ENCODE data around the gene C3orf18. TPM values are rescaled to one million over a fixed set of nuclear protein-coding genes. Genes with fewer than 3 reads are reported as not detected.

C3orf18 gene
- polyA plus RNA-seq, 1 donor (not counting 4 experiments of a cell fraction or from before 2014, with no cell fraction given): 1.4 TPM

DNA sequence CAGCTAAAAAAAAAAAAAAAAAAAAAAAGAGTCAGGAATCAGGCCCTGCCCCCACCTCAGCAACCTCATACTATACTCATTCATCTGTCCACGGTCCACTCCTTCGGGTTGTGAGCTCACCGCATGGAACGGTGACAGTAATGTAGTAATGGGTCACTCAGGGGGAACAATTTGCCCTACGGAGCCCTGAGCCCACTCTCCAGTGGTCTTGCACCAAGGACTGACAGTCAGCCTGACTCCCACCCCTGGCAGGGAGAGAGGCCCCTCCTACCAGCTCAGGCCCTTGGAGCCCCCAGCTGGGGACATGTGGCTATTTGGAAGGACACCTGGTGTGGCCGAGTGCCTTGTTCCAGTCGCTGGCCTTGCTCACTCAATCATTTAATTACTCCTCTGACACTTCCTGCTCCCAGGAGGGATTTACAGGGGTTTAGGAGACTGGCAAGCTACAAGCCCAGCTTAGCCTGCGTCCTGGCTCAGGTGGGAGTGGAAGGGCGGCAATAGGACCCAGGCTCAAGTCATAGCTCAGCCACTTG, 44.2 kb downstream of the C3orf18 start:
- Histone ChIP-seq H3K9me1 (ENCODE audit: control insufficient read depth, extremely low read depth, insufficient read depth, low read length) (no peaks in the 10 kb centered on the region), H3K27ac (ENCODE audit: control insufficient read depth, insufficient read depth, low read length) (no peak overlapping the region), H3K9ac (ENCODE audit: control insufficient read depth, extremely low read depth, insufficient read depth, low read length) (no peak overlapping the region), H3K4me3 (ENCODE audit: control insufficient read depth in 2 of 3, extremely low read depth in 1 of 3, insufficient read depth in 2 of 3, low read depth in 1 of 3, low read length in 3 of 3) (no peak overlapping the region), H2AFZ (ENCODE audit: control insufficient read depth, low read length) (no peak overlapping the region), H3K4me1 (ENCODE audit: control insufficient read depth, extremely low read depth, insufficient read depth, low read length) (peaks cover 7% of the 10 kb centered on the region), H3K4me2 (ENCODE audit: control insufficient read depth, extremely low read depth, insufficient read depth, low read depth, low read length) (no peak overlapping the region), H3K36me3 (ENCODE audit: control insufficient read depth in 2 of 2, extremely low read depth in 1 of 2, insufficient read depth in 2 of 2, low read length in 2 of 2) (no peaks in the 10 kb centered on the region), H3K27me3 (ENCODE audit: control insufficient read depth, extremely low read depth, insufficient read depth, low read length) (peaks cover 19% of the 10 kb centered on the region), H4K20me1 (ENCODE audit: control insufficient read depth, extremely low read depth, insufficient read depth, low read length) (peaks cover 10% of the 10 kb centered on the region), H3K9me3 (ENCODE audit: control insufficient read depth, low read depth, low read length) (no peaks in the 10 kb centered on the region), H3K79me2 (ENCODE audit: control insufficient read depth, insufficient read depth, low read length) (no peaks in the 10 kb centered on the region)
- dilution Hi-C loops (cut with MboI; ENCODE audit: extremely low pct_ligation_motif_present, low sequenced_read_pairs): no loop called here
- DNase-seq (ENCODE audit: low read depth, low spot score): no peak
- TF ChIP-seq, protein P1, sequence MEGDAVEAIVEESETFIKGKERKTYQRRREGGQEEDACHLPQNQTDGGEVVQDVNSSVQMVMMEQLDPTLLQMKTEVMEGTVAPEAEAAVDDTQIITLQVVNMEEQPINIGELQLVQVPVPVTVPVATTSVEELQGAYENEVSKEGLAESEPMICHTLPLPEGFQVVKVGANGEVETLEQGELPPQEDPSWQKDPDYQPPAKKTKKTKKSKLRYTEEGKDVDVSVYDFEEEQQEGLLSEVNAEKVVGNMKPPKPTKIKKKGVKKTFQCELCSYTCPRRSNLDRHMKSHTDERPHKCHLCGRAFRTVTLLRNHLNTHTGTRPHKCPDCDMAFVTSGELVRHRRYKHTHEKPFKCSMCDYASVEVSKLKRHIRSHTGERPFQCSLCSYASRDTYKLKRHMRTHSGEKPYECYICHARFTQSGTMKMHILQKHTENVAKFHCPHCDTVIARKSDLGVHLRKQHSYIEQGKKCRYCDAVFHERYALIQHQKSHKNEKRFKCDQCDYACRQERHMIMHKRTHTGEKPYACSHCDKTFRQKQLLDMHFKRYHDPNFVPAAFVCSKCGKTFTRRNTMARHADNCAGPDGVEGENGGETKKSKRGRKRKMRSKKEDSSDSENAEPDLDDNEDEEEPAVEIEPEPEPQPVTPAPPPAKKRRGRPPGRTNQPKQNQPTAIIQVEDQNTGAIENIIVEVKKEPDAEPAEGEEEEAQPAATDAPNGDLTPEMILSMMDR (optimal IDR thresholded peaks at IDR 0.05 in 1 of 3, IDR thresholded peaks at IDR 0.05 in 1 of 3, conservative IDR thresholded peaks at IDR 0.05 in 1 of 3; ENCODE audit: extremely low read depth in 1 of 3, insufficient read depth in 2 of 3, low read length in 3 of 3): no peak
- no peak for TF ChIP-seq EZH2 (IDR thresholded peaks at IDR 0.05; ENCODE audit: low read length)
- FAIRE-seq: no peak

DNA sequence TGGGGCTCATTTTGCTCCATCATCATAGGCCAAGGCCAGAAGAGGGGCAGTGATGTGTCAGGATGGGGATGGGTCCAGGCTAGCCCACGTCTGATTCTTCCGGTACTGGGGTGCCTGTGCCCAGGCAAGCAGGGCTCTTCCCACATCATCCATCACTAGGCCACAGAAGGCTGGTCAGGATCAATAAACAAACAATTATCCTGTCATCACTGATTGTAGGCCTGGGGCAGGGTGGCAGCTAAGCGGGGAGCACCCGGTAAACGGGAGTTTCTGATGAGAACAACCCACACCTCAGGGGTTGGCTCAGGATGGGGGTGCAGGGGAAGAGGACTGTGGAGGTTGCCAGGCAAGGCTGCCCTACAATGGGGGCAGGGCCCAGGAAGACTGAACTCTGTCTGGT, 46.0 kb downstream of the C3orf18 start:
- H3K9me3 ChIP-seq (ENCODE audit: control insufficient read depth, low read depth, low read length): no peaks in the 10 kb centered on the region
- no peak overlapping the region for H3K27ac ChIP-seq (ENCODE audit: control insufficient read depth, insufficient read depth, low read length)
- no peak overlapping the region for H3K4me3 ChIP-seq (ENCODE audit: control insufficient read depth in 2 of 3, extremely low read depth in 1 of 3, insufficient read depth in 2 of 3, low read depth in 1 of 3, low read length in 3 of 3)
- DNase-seq (ENCODE audit: low read depth, low spot score): no peak
- no peak overlapping the region for H2AFZ ChIP-seq (ENCODE audit: control insufficient read depth, low read length)
- H3K4me1 ChIP-seq (ENCODE audit: control insufficient read depth, extremely low read depth, insufficient read depth, low read length): peaks cover 7% of the 10 kb centered on the region
- no peaks in the 10 kb centered on the region for H3K9me1 ChIP-seq (ENCODE audit: control insufficient read depth, extremely low read depth, insufficient read depth, low read length)
- TF ChIP-seq EZH2 (IDR thresholded peaks at IDR 0.05; ENCODE audit: low read length): no peak
- TF ChIP-seq, protein P1 (optimal IDR thresholded peaks at IDR 0.05 in 1 of 3, IDR thresholded peaks at IDR 0.05 in 1 of 3, conservative IDR thresholded peaks at IDR 0.05 in 1 of 3; ENCODE audit: extremely low read depth in 1 of 3, insufficient read depth in 2 of 3, low read length in 3 of 3): no peak
- no peak overlapping the region for H3K9ac ChIP-seq (ENCODE audit: control insufficient read depth, extremely low read depth, insufficient read depth, low read length)
- no peaks in the 10 kb centered on the region for H3K36me3 ChIP-seq (ENCODE audit: control insufficient read depth in 2 of 2, extremely low read depth in 1 of 2, insufficient read depth in 2 of 2, low read length in 2 of 2)
- no peaks in the 10 kb centered on the region for H3K79me2 ChIP-seq (ENCODE audit: control insufficient read depth, insufficient read depth, low read length)
- peaks cover 10% of the 10 kb centered on the region for H4K20me1 ChIP-seq (ENCODE audit: control insufficient read depth, extremely low read depth, insufficient read depth, low read length)
- peaks cover 18% of the 10 kb centered on the region for H3K27me3 ChIP-seq (ENCODE audit: control insufficient read depth, extremely low read depth, insufficient read depth, low read length)
- dilution Hi-C loops (cut with MboI; ENCODE audit: extremely low pct_ligation_motif_present, low sequenced_read_pairs): no loop called here
- no peak overlapping the region for H3K4me2 ChIP-seq (ENCODE audit: control insufficient read depth, extremely low read depth, insufficient read depth, low read depth, low read length)
- FAIRE-seq: no peak

Data from keratinocyte (primary cell).